HEK293T (cell line): ENCODE results near the gene UCN.

ENCODE experiments used
- CTCF ChIA-PET: fragments of 350-600 bp; formaldehyde crosslinking; extraction: SDS; loops from one replicate; lab custom pipeline; 2021; ENCODE audit warnings: antibody characterized with exemption, inconsistent platforms; lab: Yijun Ruan, JAX
- POLR2A ChIA-PET: fragments of 350-600 bp; formaldehyde crosslinking; extraction: SDS; loops from one replicate; lab custom pipeline; 2020; ENCODE audit warnings: antibody characterized with exemption, inconsistent platforms; lab: Yijun Ruan, JAX
- DNase-seq: peaks from one replicate; pipeline ENCODE4 v3.0.0; 2012; ENCODE audit warnings: mixed read lengths; ENCODE audit errors: extremely low spot score
- ARNT ChIP-seq: fragments of 450-650 bp; IDR thresholded peaks from 2 replicates; pipeline ENCODE4 v1.6.1; 2017; ENCODE audit warnings: mild to moderate bottlenecking
- BHLHE40 ChIP-seq: fragments of 450-650 bp; IDR thresholded peaks from 2 replicates; pipeline ENCODE4 v1.6.1; 2016; ENCODE audit warnings: mild to moderate bottlenecking, moderate library complexity, borderline replicate concordance
- CTBP1 ChIP-seq: fragments of 450-650 bp; IDR thresholded peaks from 2 replicates; pipeline ENCODE4 v1.6.1; 2016; ENCODE audit warnings: borderline replicate concordance
- ELF4 ChIP-seq: fragments of 450-650 bp; IDR thresholded peaks from 2 replicates; pipeline ENCODE4 v1.6.1; 2017; ENCODE audit warnings: antibody characterized with exemption
- FOXA1 ChIP-seq: fragments of 450-650 bp; IDR thresholded peaks from 2 replicates; pipeline ENCODE4 v1.6.1; 2016; ENCODE audit warnings: mild to moderate bottlenecking
- FOXK2 ChIP-seq: fragments of 450-650 bp; IDR thresholded peaks from 2 replicates; pipeline ENCODE4 v1.6.1; 2016; ENCODE audit warnings: mild to moderate bottlenecking
- FOXM1 ChIP-seq: fragments of 450-650 bp; IDR thresholded peaks from 2 replicates; pipeline ENCODE4 v1.6.1; 2017; ENCODE audit warnings: mild to moderate bottlenecking, borderline replicate concordance
- HDGF ChIP-seq: fragments of 450-650 bp; IDR thresholded peaks from 2 replicates; pipeline ENCODE4 v1.6.1; 2017; ENCODE audit warnings: antibody characterized with exemption, borderline replicate concordance
- L3MBTL2 ChIP-seq: fragments of 450-650 bp; conservative IDR thresholded peaks from 2 replicates; pipeline ENCODE4 v1.6.1; 2016; ENCODE audit warnings: mild to moderate bottlenecking
- LEF1 ChIP-seq: fragments of 450-650 bp; IDR thresholded peaks from 2 replicates; pipeline ENCODE4 v1.6.1; 2017; ENCODE audit warnings: mild to moderate bottlenecking, borderline replicate concordance
- NFRKB ChIP-seq: fragments of 450-650 bp; IDR thresholded peaks from 2 replicates; pipeline ENCODE4 v1.6.1; 2016; ENCODE audit warnings: mild to moderate bottlenecking, moderate library complexity
- PKNOX1 ChIP-seq: fragments of 450-650 bp; IDR thresholded peaks from 2 replicates; pipeline ENCODE4 v1.6.1; 2016
- SP1 ChIP-seq: fragments of 450-650 bp; IDR thresholded peaks from 2 replicates; pipeline ENCODE4 v1.6.1; 2017
- SUZ12 ChIP-seq: fragments of 450-650 bp; IDR thresholded peaks from 2 replicates; pipeline ENCODE4 v1.6.1; 2016; ENCODE audit warnings: mild to moderate bottlenecking
- TARDBP ChIP-seq: fragments of 450-650 bp; IDR thresholded peaks from 2 replicates; pipeline ENCODE4 v1.6.1; 2016
- ZNF384 ChIP-seq: fragments of 450-650 bp; IDR thresholded peaks from 2 replicates; pipeline ENCODE4 v1.6.1; 2016

The UCN gene

GRCh38 chr2:27261241-27261925 is 46.9 kb downstream of the UCN start:
- ChIA-PET CTCF (no interaction called here), POLR2A (no interaction called here)
- no peak for DNase-seq
- TF ChIP-seq BHLHE40 = no peak
- no peak for TF ChIP-seq ARNT
- TF ChIP-seq TARDBP = no peak
- TF ChIP-seq SUZ12 = no peak
- no peak for TF ChIP-seq NFRKB
- TF ChIP-seq FOXM1 = no peak
- TF ChIP-seq FOXK2 = no peak

GRCh38 chr2:27258051-27258450 is 50.2 kb downstream of the UCN start:
- POLR2A ChIA-PET = interaction anchor here (1.1 kb wide), 1 partner anchor 25 kb away, joined by 3 read pairs; no protein-coding TSS in a partner anchor
- TF ChIP-seq NFRKB (no peak), BHLHE40 (no peak), L3MBTL2 (no peak), TARDBP (no peak), SP1 (no peak), FOXA1 (no peak), LEF1 (no peak), FOXM1 (no peak), HDGF (no peak), ARNT (no peak), ELF4 (no peak), CTBP1 (no peak), FOXK2 (no peak), PKNOX1 (no peak), SUZ12 (no peak), ZNF384 (no peak)
- CTCF ChIA-PET = no interaction called here
- no peak for DNase-seq
